ENCODE data around the gene CTNND2. TPM values are rescaled to one million over a fixed set of nuclear protein-coding genes. Genes with fewer than 3 reads are reported as not detected.

Gene CTNND2
- total RNA-seq, 1 donor from 2014 or later = 18.4 TPM

- H3K36me3 ChIP-seq = no peaks in the 10 kb centered on the region
- H3K4me1 ChIP-seq = peaks cover 32% of the 10 kb centered on the region
- no peak for TF ChIP-seq CTCF (IDR thresholded peaks at IDR 0.05; ENCODE audit: borderline replicate concordance)
- no peak overlapping the region for H3K4me3 ChIP-seq
- intact Hi-C loops (cut with micrococcal nuclease) = no loop called here
- H3K27me3 ChIP-seq (ENCODE audit: low read depth) = peaks cover 12% of the 10 kb centered on the region
- no peak for DNase-seq
- H3K9me3 ChIP-seq (replicated peaks) = no peaks in the 10 kb centered on the region
- H3K27ac ChIP-seq (replicated peaks) = no peak overlapping the region
Observed at GRCh38 chr5:10987276-10987924, 916.8 kb downstream of the CTNND2 start.

DNA sequence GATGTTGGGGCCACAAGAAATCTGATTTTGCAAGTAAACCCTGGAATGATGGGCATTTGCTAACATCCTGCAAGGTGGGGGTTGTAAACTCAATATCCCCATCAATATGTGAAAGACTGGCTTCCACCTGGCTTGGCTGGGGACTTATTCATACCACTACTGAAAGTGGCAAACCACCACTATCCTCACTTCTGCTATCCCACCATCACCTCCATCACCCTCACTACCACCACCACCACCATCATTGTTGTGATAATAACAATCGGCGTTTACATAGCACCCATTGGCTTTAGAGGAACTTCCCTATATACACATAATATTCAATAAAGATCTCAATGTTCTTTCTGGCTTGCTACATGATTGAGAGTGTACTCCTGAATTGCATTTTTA is 918.5 kb downstream of the CTNND2 start:
- H3K4me3 ChIP-seq = no peak overlapping the region
- no peak for DNase-seq
- no peak overlapping the region for H3K27ac ChIP-seq (replicated peaks)
- H3K9me3 ChIP-seq (replicated peaks) = no peaks in the 10 kb centered on the region
- TF ChIP-seq CTCF (IDR thresholded peaks at IDR 0.05; ENCODE audit: borderline replicate concordance) = no peak
- no peaks in the 10 kb centered on the region for H3K36me3 ChIP-seq
- H3K27me3 ChIP-seq (ENCODE audit: low read depth) = peaks cover 12% of the 10 kb centered on the region
- H3K4me1 ChIP-seq = peaks cover 32% of the 10 kb centered on the region
- intact Hi-C loops (cut with micrococcal nuclease) = no loop called here

- H3K27me3 ChIP-seq (ENCODE audit: low read depth) = peaks cover 12% of the 10 kb centered on the region
- no peaks in the 10 kb centered on the region for H3K36me3 ChIP-seq
- intact Hi-C loops (cut with micrococcal nuclease) = no loop called here
- no peak for DNase-seq
- no peak for TF ChIP-seq CTCF (IDR thresholded peaks at IDR 0.05; ENCODE audit: borderline replicate concordance)
- H3K4me1 ChIP-seq = peaks cover 32% of the 10 kb centered on the region
- no peak overlapping the region for H3K4me3 ChIP-seq
- no peaks in the 10 kb centered on the region for H3K9me3 ChIP-seq (replicated peaks)
- no peak overlapping the region for H3K27ac ChIP-seq (replicated peaks)
Observed at GRCh38 chr5:10985091-10985720, 919.0 kb downstream of the CTNND2 start.

- Histone ChIP-seq H3K36me3 (no peaks in the 10 kb centered on the region), H3K4me1 (peaks cover 22% of the 10 kb centered on the region), H3K9me3 (replicated peaks) (no peaks in the 10 kb centered on the region), H3K27ac (replicated peaks) (no peak overlapping the region), H3K4me3 (no peak overlapping the region), H3K27me3 (ENCODE audit: low read depth) (peaks cover 12% of the 10 kb centered on the region)
- intact Hi-C loops (cut with micrococcal nuclease) = no loop called here
- no peak for TF ChIP-seq CTCF (IDR thresholded peaks at IDR 0.05; ENCODE audit: borderline replicate concordance)
- DNase-seq = no peak
Observed at GRCh38 chr5:10984021-10984715, 920.1 kb downstream of the CTNND2 start.

DNA sequence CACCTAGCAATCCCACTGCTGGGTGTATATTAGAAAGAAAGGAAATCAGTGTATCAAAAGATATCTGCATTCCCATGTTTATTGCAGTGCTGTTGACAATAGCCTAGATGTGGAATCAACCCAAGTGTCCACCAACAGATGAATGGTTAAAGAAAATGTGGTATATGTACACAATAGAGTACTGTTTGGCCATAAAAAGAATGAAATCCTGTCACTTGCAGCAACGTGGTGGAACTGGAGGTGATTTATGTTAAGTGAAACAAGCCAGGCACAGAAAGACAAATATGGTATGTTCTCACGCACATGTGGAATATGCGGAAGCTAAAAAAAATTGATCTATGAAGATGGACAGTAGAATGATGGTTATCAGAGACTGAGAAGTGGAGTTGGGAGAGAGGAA is 921.6 kb downstream of the CTNND2 start:
- H3K4me1 ChIP-seq = peaks cover 7% of the 10 kb centered on the region
- peaks cover 12% of the 10 kb centered on the region for H3K27me3 ChIP-seq (ENCODE audit: low read depth)
- no peak for DNase-seq
- no peak overlapping the region for H3K4me3 ChIP-seq
- TF ChIP-seq CTCF (IDR thresholded peaks at IDR 0.05; ENCODE audit: borderline replicate concordance) = no peak
- intact Hi-C loops (cut with micrococcal nuclease) = no loop called here
- no peaks in the 10 kb centered on the region for H3K9me3 ChIP-seq (replicated peaks)
- no peaks in the 10 kb centered on the region for H3K36me3 ChIP-seq
- H3K27ac ChIP-seq (replicated peaks) = no peak overlapping the region
